ENCODE measurements around the gene GPBP1.

- TF ChIP-seq CTCF (IDR thresholded peaks at IDR 0.05; ENCODE audit: low read length) (no peak), EZH2 (optimal IDR thresholded peaks at IDR 0.05; ENCODE audit: low read depth, low read length) (no peak), EZH2phosphoT487 (IDR thresholded peaks at IDR 0.05; ENCODE audit: low read length) (no peak)
Observed at GRCh38 chr5:57191986-57192385, 18.1 kb downstream of the GPBP1 start.
